B cell (primary cell): Measurements from ENCODE around the gene ZNF157. TPM values are rescaled to one million over a fixed set of nuclear protein-coding genes. Genes with fewer than 3 reads are reported as not detected.

Source experiments
- ATAC-seq: fragments of 200-7000 bp; cut with Tn5 transposase; one replicate; pipeline ENCODE4 v1.10.0; 2021; ENCODE audit warnings: low read depth, mild to moderate bottlenecking, moderate number of reproducible peaks, moderate library complexity
- CTCF ChIA-PET: fragments of 350-600 bp; sonication (Branson Sonifier 250); formaldehyde crosslinking; loops from one replicate; lab custom pipeline; 2021; ENCODE audit warnings: antibody characterized with exemption, inconsistent platforms; lab: Charles Lee
- POLR2A ChIA-PET: fragments of 350-600 bp; sonication (Branson Sonifier 250); formaldehyde crosslinking; loops from one replicate; lab custom pipeline; 2021; ENCODE audit warnings: antibody characterized with exemption; lab: Charles Lee
- DNase-seq: peaks from one replicate; pipeline ENCODE4 v3.0.0; 2013
- H2AFZ ChIP-seq: 2 replicates; pipeline ENCODE4 v1.6.1; 2012; ENCODE audit warnings: mild to moderate bottlenecking, low read depth, low read length; ENCODE audit not compliant: insufficient read depth, poor library complexity, severe bottlenecking
- H3K27ac ChIP-seq, 2 donors: 1 replicate in 1 of 2; 2 replicates in 1 of 2; pipeline ENCODE4 v1.5.1; 2012 to 2013; ENCODE audit warnings: low read length in 2 of 2, mild to moderate bottlenecking in 2 of 2, moderate library complexity in 1 of 2
- H3K27me3 ChIP-seq, 4 experiments: fragments of 200-600 bp in 1 of 4; sonication (generic) in 1 of 4; replicated peaks in 1 of 4; 1 replicate in 2 of 4; 2 replicates in 2 of 4; pipeline versions ENCODE4 v1.6.1 to v1.7.0; 2013 to 2016; ENCODE audit warnings: low read length in 3 of 4, mild to moderate bottlenecking in 2 of 4, mixed read lengths in 1 of 4, moderate library complexity in 1 of 4; ENCODE audit not compliant: insufficient read depth in 4 of 4, control insufficient read depth in 3 of 4; ENCODE audit errors: control extremely low read depth in 1 of 4
- H3K36me3 ChIP-seq, 2 experiments: replicated peaks in 1 of 2; 1 replicate in 1 of 2; 2 replicates in 1 of 2; pipeline versions ENCODE4 v1.6.1 to v1.7.1; 2013; ENCODE audit warnings: low read length in 1 of 2; ENCODE audit not compliant: insufficient read depth in 2 of 2, control insufficient read depth in 1 of 2; ENCODE audit errors: control extremely low read depth in 1 of 2, extremely low read depth in 1 of 2
- H3K4me1 ChIP-seq, 2 donors: fragments of 200-600 bp in 1 of 2; sonication (generic) in 1 of 2; 1 replicate in 1 of 2; 2 replicates in 1 of 2; pipeline versions ENCODE4 v1.5.1 to v1.6.1; 2013 to 2017; ENCODE audit warnings: low read length in 2 of 2; ENCODE audit not compliant: control insufficient read depth in 2 of 2, insufficient read depth in 2 of 2
- H3K4me2 ChIP-seq: replicated peaks from 2 replicates; pipeline ENCODE3; 2012; ENCODE audit warnings: mild to moderate bottlenecking, low read depth, low read length; ENCODE audit not compliant: poor library complexity, severe bottlenecking
- H3K4me3 ChIP-seq, 5 experiments: fragments of 200-600 bp in 1 of 5; sonication (generic) in 1 of 5; 1 replicate in 3 of 5; 2 replicates in 2 of 5; pipeline versions ENCODE4 v1.5.1 to v1.7.0; 2011 to 2016; ENCODE audit warnings: low read length in 4 of 5, mild to moderate bottlenecking in 4 of 5, low read depth in 2 of 5, control low read depth in 1 of 5, moderate library complexity in 1 of 5; ENCODE audit not compliant: insufficient read depth in 1 of 5; ENCODE audit errors: control extremely low read depth in 1 of 5, extremely low read depth in 1 of 5
- H3K79me2 ChIP-seq: fragments of 200-600 bp; sonication (generic); one replicate; pipeline ENCODE4 v1.6.0; 2016; ENCODE audit warnings: low read length; ENCODE audit not compliant: control insufficient read depth, insufficient read depth
- H3K9ac ChIP-seq: fragments of 200-600 bp; sonication (generic); 2 replicates; pipeline ENCODE4 v1.6.1; 2017; ENCODE audit warnings: mild to moderate bottlenecking, low read length, moderate library complexity
- H3K9me3 ChIP-seq, 3 donors: one replicate each; pipeline versions ENCODE4 v1.6.1 to v1.7.1; 2013; ENCODE audit warnings: low read length in 2 of 3; ENCODE audit not compliant: control insufficient read depth in 2 of 3, insufficient read depth in 1 of 3; ENCODE audit errors: control extremely low read depth in 1 of 3
- H4K20me1 ChIP-seq: 2 replicates; pipeline ENCODE4 v1.6.0; 2012; ENCODE audit warnings: mild to moderate bottlenecking, low read length; ENCODE audit not compliant: insufficient read depth, control insufficient read depth, poor library complexity, severe bottlenecking
- H3K27ac Mint-ChIP-seq: one replicate; pipeline ENCODE4 v1.8.0; 2021; ENCODE audit warnings: mixed read lengths
- H3K27me3 Mint-ChIP-seq: one replicate; pipeline ENCODE4 v1.8.0; 2021; ENCODE audit warnings: mixed read lengths
- H3K4me1 Mint-ChIP-seq: one replicate; pipeline ENCODE4 v1.8.0; 2021; ENCODE audit warnings: mixed read lengths
- H3K4me3 Mint-ChIP-seq: one replicate; pipeline ENCODE4 v1.8.0; 2021; ENCODE audit warnings: mixed read lengths
- H3K9me3 Mint-ChIP-seq: one replicate; pipeline ENCODE4 v1.8.0; 2022; ENCODE audit warnings: mixed read lengths; ENCODE audit not compliant: insufficient read depth
- EZH2 ChIP-seq: IDR thresholded peaks from 2 replicates; pipeline ENCODE4 v1.6.1; 2012; ENCODE audit warnings: borderline replicate concordance, low read depth, mild to moderate bottlenecking, moderate library complexity, low read length; ENCODE audit not compliant: insufficient read depth, poor library complexity, severe bottlenecking
- WGBS: methylation state at CpG from one replicate; pipeline ENCODE4 v1.1.5; 2013; ENCODE audit warnings: missing lambda C conversion rate; ENCODE audit not compliant: insufficient coverage; 5-methylcytosine and 5-hydroxymethylcytosine counted together
- intact Hi-C: fragments of 100-400 bp; cut with micrococcal nuclease; formaldehyde crosslinking; loops from one replicate; pipeline ENCODE4 v1.10.0; 2022
- polyA plus RNA-seq: library from polyadenylated mRNA; depleted of rRNA; stranded (reverse); fragments of >200 nt; gene quantifications from 2 replicates; pipeline ENCODE4 v1.2.3, GENCODE V29; 2012
- total RNA-seq, 2 donors: library from RNA; stranded (reverse); fragments of 120-200 nt in 1 of 2; gene quantifications; 1 replicate in 1 of 2; 2 replicates in 1 of 2; pipeline versions ENCODE4 v1.2.3 to v1.2.4, GENCODE V29; 2013 to 2022
- TF ChIP-seq, protein P1 (sequence below): fragments of 200-600 bp; IDR thresholded peaks from one replicate; pipeline ENCODE4 v1.8.0; 2022; ENCODE audit warnings: antibody characterized with exemption, mild to moderate bottlenecking

The ZNF157 gene
- total and polyA plus RNA-seq, 2 donors (not counting 1 experiment from before 2014, with no cell fraction given), result 0.28 to 0.99 TPM

DNA sequence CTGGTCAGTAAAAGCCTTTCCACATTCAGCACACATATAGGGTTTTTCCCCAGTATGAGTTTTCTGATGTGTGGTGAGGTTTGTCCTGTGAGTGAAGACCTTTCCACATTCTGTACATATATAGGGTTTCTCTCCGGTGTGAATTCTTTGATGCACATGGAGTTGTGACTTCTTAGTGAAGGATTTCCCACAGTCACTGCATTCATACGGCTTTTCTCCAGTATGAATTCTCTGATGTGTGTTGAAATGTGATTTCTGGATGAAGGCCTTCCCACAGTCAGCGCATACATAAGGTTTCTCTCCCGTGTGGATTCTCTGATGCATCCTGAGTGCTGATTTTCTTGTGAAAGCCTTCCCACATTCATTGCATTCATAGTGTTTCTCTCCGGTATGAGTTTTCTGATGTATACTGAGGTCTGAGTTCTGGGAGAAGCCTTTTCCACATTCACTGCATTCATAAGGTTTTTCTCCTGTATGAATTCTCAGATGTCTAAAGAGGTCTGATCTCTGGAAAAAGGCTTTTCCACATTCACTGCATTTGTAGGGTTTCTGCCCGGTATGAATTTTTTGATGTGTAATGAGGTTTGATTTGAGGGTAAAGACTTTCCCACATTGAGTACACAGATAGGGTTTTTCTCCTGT, 77.9 kb downstream of the ZNF157 start:
- Mint-ChIP-seq H3K27me3 (no peaks in the 10 kb centered on the region), H3K4me3 (no peak overlapping the region), H3K9me3 (peaks cover 4% of the 10 kb centered on the region), H3K27ac (no peak overlapping the region), H3K4me1 (peaks cover 8% of the 10 kb centered on the region)
- H3K4me2 ChIP-seq, result no peak overlapping the region
- ATAC-seq, result no peak
- no peak overlapping the region for H3K27ac ChIP-seq
- no CpG with 5 or more reads among the region's 6 CpGs for WGBS
- DNase-seq, result no peak
- ChIA-PET POLR2A (no interaction called here), CTCF (no interaction called here)
- H4K20me1 ChIP-seq, result no peaks in the 10 kb centered on the region
- no peak overlapping the region for H3K4me3 ChIP-seq
- H3K36me3 ChIP-seq, result peaks cover 3 to 36% of the 10 kb centered on the region in 2 experiments
- H3K4me1 ChIP-seq, result peaks cover 3 to 4% of the 10 kb centered on the region in 2 donors
- H3K27me3 ChIP-seq, result no peaks in the 10 kb centered on the region
- no peak overlapping the region for H2AFZ ChIP-seq
- TF ChIP-seq EZH2, result no peak
- TF ChIP-seq, protein P1, sequence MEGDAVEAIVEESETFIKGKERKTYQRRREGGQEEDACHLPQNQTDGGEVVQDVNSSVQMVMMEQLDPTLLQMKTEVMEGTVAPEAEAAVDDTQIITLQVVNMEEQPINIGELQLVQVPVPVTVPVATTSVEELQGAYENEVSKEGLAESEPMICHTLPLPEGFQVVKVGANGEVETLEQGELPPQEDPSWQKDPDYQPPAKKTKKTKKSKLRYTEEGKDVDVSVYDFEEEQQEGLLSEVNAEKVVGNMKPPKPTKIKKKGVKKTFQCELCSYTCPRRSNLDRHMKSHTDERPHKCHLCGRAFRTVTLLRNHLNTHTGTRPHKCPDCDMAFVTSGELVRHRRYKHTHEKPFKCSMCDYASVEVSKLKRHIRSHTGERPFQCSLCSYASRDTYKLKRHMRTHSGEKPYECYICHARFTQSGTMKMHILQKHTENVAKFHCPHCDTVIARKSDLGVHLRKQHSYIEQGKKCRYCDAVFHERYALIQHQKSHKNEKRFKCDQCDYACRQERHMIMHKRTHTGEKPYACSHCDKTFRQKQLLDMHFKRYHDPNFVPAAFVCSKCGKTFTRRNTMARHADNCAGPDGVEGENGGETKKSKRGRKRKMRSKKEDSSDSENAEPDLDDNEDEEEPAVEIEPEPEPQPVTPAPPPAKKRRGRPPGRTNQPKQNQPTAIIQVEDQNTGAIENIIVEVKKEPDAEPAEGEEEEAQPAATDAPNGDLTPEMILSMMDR, result no peak
- no peaks in the 10 kb centered on the region for H3K79me2 ChIP-seq
- no peak overlapping the region for H3K9ac ChIP-seq
- peaks cover 7 to 28% (median 12%) of the 10 kb centered on the region in 3 donors for H3K9me3 ChIP-seq
- intact Hi-C loops, result no loop called here

DNA sequence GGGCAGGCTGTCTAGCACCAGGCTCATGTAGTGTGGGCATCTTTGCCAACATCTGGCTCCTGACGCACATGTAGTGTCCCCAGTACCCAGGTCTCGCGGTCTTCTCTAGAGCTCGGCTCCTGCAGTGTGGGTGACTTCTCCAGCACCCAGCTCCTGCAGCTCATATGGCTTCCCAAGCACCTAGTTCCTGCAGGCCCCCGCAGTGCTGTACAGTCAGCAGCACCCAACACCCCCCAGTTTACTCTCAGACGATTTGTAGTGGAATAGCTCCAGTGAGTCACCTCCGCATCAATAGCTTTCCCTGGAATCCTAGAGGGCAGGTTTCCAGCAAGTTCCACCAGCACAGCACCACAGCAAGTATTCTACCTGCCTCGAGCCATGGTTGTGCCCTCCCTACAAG, 81.7 kb downstream of the ZNF157 start:
- Histone ChIP-seq H3K27ac (no peak overlapping the region), H2AFZ (no peak overlapping the region), H3K9ac (no peak overlapping the region), H3K4me2 (no peak overlapping the region), H3K9me3 (peaks cover 7 to 24% (median 9%) of the 10 kb centered on the region in 3 donors), H4K20me1 (no peaks in the 10 kb centered on the region), H3K79me2 (no peaks in the 10 kb centered on the region), H3K27me3 (no peaks in the 10 kb centered on the region), H3K4me3 (no peak overlapping the region), H3K36me3 (peaks cover 3 to 48% of the 10 kb centered on the region in 2 experiments), H3K4me1 (no peaks in the 10 kb centered on the region)
- peaks cover 4% of the 10 kb centered on the region for H3K9me3 Mint-ChIP-seq
- ATAC-seq (no peak), DNase-seq (no peak)
- TF ChIP-seq, protein P1, result no peak
- TF ChIP-seq EZH2, result no peak
- H3K27me3 Mint-ChIP-seq, result no peaks in the 10 kb centered on the region
- CTCF ChIA-PET, result no interaction called here
- peaks cover 2% of the 10 kb centered on the region for H3K4me1 Mint-ChIP-seq
- POLR2A ChIA-PET, result no interaction called here
- intact Hi-C loops, result no loop called here
- H3K4me3 Mint-ChIP-seq, result no peak overlapping the region
- H3K27ac Mint-ChIP-seq, result no peak overlapping the region
- WGBS, result 100% methylated on average over 6 of the region's 8 CpGs
